ENCODE data around the gene ATG7.

The ATG7 gene

GRCh38 chr3:11543948-11544387 lies 271.8 kb downstream of the ATG7 start:
- peaks cover 46% of the 10 kb centered on the region for H3K4me1 Mint-ChIP-seq
- H3K4me3 Mint-ChIP-seq = no peak overlapping the region
- peaks cover 13% of the 10 kb centered on the region for H3K36me3 Mint-ChIP-seq (ENCODE audit: low read depth)
- TF ChIP-seq, protein P1, sequence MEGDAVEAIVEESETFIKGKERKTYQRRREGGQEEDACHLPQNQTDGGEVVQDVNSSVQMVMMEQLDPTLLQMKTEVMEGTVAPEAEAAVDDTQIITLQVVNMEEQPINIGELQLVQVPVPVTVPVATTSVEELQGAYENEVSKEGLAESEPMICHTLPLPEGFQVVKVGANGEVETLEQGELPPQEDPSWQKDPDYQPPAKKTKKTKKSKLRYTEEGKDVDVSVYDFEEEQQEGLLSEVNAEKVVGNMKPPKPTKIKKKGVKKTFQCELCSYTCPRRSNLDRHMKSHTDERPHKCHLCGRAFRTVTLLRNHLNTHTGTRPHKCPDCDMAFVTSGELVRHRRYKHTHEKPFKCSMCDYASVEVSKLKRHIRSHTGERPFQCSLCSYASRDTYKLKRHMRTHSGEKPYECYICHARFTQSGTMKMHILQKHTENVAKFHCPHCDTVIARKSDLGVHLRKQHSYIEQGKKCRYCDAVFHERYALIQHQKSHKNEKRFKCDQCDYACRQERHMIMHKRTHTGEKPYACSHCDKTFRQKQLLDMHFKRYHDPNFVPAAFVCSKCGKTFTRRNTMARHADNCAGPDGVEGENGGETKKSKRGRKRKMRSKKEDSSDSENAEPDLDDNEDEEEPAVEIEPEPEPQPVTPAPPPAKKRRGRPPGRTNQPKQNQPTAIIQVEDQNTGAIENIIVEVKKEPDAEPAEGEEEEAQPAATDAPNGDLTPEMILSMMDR (IDR thresholded peaks at IDR 0.05; ENCODE audit: unreplicated experiment in 3 of 3) = no peak
- no peaks in the 10 kb centered on the region for H3K9me3 Mint-ChIP-seq
- no peak overlapping the region for H3K27ac Mint-ChIP-seq
- no peaks in the 10 kb centered on the region for H3K27me3 Mint-ChIP-seq (ENCODE audit: low read depth)

GRCh38 chr3:11544412-11545181 lies 272.4 kb downstream of the ATG7 start:
- H3K4me3 Mint-ChIP-seq = no peak overlapping the region
- peaks cover 17% of the 10 kb centered on the region for H3K36me3 Mint-ChIP-seq (ENCODE audit: low read depth)
- peak overlapping the region; percentile 88 to 90 (median 88) for H3K27ac Mint-ChIP-seq
- H3K9me3 Mint-ChIP-seq = no peaks in the 10 kb centered on the region
- TF ChIP-seq, protein P1 (IDR thresholded peaks at IDR 0.05; ENCODE audit: unreplicated experiment in 3 of 3) = no peak
- H3K4me1 Mint-ChIP-seq = peaks cover 46% of the 10 kb centered on the region
- H3K27me3 Mint-ChIP-seq (ENCODE audit: low read depth) = no peaks in the 10 kb centered on the region

GRCh38 chr3:11545186-11545851 lies 273.1 kb downstream of the ATG7 start:
- TF ChIP-seq, protein P1 (IDR thresholded peaks at IDR 0.05; ENCODE audit: unreplicated experiment in 3 of 3) = no peak
- Mint-ChIP-seq H3K4me1 (peaks cover 49% of the 10 kb centered on the region), H3K27ac (peak overlapping the region; percentile 88 to 90 (median 88)), H3K36me3 (ENCODE audit: low read depth) (peaks cover 23% of the 10 kb centered on the region), H3K27me3 (ENCODE audit: low read depth) (no peaks in the 10 kb centered on the region), H3K4me3 (no peak overlapping the region), H3K9me3 (no peaks in the 10 kb centered on the region)

DNA sequence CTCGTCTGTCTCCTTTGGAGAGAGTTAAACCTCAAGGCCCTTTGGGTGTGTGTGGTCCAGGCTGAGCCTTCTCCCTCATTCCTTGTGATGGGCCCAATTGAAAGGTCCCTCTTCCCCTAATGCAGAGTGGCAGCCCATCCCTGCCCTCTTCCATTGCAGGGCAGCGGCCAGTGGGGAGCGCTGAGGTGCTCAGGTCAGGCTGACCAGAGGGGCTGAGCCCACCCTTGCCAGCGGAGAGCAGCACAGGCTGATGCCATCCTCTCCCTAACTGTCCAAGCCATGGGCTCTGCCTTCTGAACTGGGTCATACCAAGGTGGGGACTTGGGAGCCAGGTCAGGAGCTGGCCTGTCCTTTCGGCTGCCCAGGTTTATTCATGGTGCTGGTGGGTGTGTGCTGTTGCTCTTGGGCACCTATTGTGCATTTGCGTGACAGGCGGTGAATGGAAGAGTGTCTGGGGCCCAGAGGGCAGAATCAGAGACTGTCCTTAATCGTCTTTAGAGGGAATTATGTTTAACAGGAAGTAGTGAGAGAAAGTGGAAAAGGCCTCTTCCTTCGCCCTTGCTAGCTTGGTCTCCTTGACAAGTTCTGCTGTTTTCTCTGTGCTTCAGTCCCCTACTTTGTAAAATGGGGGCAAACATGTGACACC lies 274.6 kb downstream of the ATG7 start:
- H3K4me1 Mint-ChIP-seq = peaks cover 51% of the 10 kb centered on the region
- H3K9me3 Mint-ChIP-seq = no peaks in the 10 kb centered on the region
- no peak overlapping the region for H3K4me3 Mint-ChIP-seq
- peaks cover 33% of the 10 kb centered on the region for H3K36me3 Mint-ChIP-seq (ENCODE audit: low read depth)
- TF ChIP-seq, protein P1 (IDR thresholded peaks at IDR 0.05; ENCODE audit: unreplicated experiment in 3 of 3) = no peak
- peak overlapping the region; percentile 48 to 80 (median 68) for H3K27ac Mint-ChIP-seq
- H3K27me3 Mint-ChIP-seq (ENCODE audit: low read depth) = no peaks in the 10 kb centered on the region

DNA sequence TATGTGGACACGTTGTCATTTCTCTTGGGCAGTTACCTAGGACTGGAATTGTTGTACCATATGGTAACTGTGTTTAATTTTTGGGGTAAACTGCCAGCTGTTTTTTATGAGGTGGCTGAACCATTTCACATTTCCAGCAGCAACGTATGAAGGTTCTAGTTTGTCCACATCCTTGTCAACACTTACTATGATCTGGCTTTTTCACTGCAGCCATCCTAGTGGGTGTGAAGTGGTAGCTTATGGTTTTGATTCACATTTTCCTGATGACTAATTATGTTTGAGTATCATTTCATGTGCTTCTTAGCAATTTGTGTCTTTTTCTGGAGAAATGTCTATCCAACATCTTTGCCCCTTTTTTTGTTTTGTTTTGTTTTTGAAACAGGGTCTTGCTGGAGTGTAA lies 275.3 kb downstream of the ATG7 start:
- H3K4me3 Mint-ChIP-seq = no peak overlapping the region
- H3K36me3 Mint-ChIP-seq (ENCODE audit: low read depth) = peaks cover 40% of the 10 kb centered on the region
- peaks cover 49% of the 10 kb centered on the region for H3K4me1 Mint-ChIP-seq
- TF ChIP-seq, protein P1 (IDR thresholded peaks at IDR 0.05; ENCODE audit: unreplicated experiment in 3 of 3) = no peak
- H3K27ac Mint-ChIP-seq = peak overlapping the region in 1 of 3 experiments; percentile 68
- H3K27me3 Mint-ChIP-seq (ENCODE audit: low read depth) = no peaks in the 10 kb centered on the region
- H3K9me3 Mint-ChIP-seq = no peaks in the 10 kb centered on the region

Data from nephron (organoid).